NCI-H146 treated with DMSO at 0.1 percent for 48 hours (cell line): Measurements from ENCODE around the gene EIF4G2.
A peak's percentile ranks its signal among the peaks of the same experiment; 100 is the strongest.

Experiments used
- DNase-seq: peaks from one replicate; lab custom pipeline; 2025; ENCODE audit not compliant: unreplicated experiment; lab: John Stamatoyannopoulos, UW

Gene EIF4G2

GRCh38 chr11:10777806-10778205, 30.9 kb downstream of the EIF4G2 start:
- DNase-seq = no peak

- no peak for DNase-seq
These were observed 31.3 kb downstream of the EIF4G2 start for GRCh38 chr11:10777393-10777793.

- DNase-seq = no peak
These were observed 33.9 kb downstream of the EIF4G2 start for GRCh38 chr11:10774811-10775210.

GRCh38 chr11:10771457-10771856, 37.3 kb downstream of the EIF4G2 start:
- no peak for DNase-seq

GRCh38 chr11:10770626-10771254, 38.0 kb downstream of the EIF4G2 start:
- DNase-seq = no peak

- no peak for DNase-seq
These were observed 44.3 kb downstream of the EIF4G2 start for GRCh38 chr11:10764412-10764811.

- DNase-seq = no peak
These were observed 45.0 kb downstream of the EIF4G2 start for GRCh38 chr11:10763766-10764165.

GRCh38 chr11:10762913-10763421, 45.8 kb downstream of the EIF4G2 start:
- no peak for DNase-seq

GRCh38 chr11:10762185-10762584, 46.5 kb downstream of the EIF4G2 start:
- no peak for DNase-seq

GRCh38 chr11:10761085-10761698, 47.5 kb downstream of the EIF4G2 start:
- DNase-seq = no peak

GRCh38 chr11:10758957-10759356, 49.8 kb downstream of the EIF4G2 start:
- no peak for DNase-seq

GRCh38 chr11:10752486-10752885, 56.2 kb downstream of the EIF4G2 start:
- DNase-seq = no peak

GRCh38 chr11:10752061-10752460, 56.7 kb downstream of the EIF4G2 start:
- DNase-seq = no peak

GRCh38 chr11:10751581-10751940, 57.2 kb downstream of the EIF4G2 start:
- no peak for DNase-seq

- peak; percentile 95 for DNase-seq
These were observed 57.7 kb downstream of the EIF4G2 start, which contains the start of gene CTR9 for GRCh38 chr11:10750838-10751580. CTR9 (plus strand) TSS chr11:10751246; CDS start chr11:10751413, 167 bp downstream.

- DNase-seq = no peak
These were observed 59.2 kb downstream of the EIF4G2 start for GRCh38 chr11:10749476-10749875.

GRCh38 chr11:10747733-10748132, 61.0 kb downstream of the EIF4G2 start:
- no peak for DNase-seq
